VCaP (cell line): ENCODE measurements around the gene HMCN2.

Experiments
- H3K27ac ChIP-seq: fragments of 450-650 bp; 2 replicates; pipeline ENCODE4 v1.5.1; 2017
- CTCF ChIP-seq: fragments of 450-650 bp; conservative IDR thresholded peaks from 2 replicates; pipeline ENCODE4 v1.5.1; 2017; ENCODE audit warnings: mild to moderate bottlenecking, moderate library complexity

Gene HMCN2

GRCh38 chr9:130393681-130394071, 128.1 kb downstream of the HMCN2 start:
- no peak for TF ChIP-seq CTCF
- H3K27ac ChIP-seq, result no peak overlapping the region

DNA sequence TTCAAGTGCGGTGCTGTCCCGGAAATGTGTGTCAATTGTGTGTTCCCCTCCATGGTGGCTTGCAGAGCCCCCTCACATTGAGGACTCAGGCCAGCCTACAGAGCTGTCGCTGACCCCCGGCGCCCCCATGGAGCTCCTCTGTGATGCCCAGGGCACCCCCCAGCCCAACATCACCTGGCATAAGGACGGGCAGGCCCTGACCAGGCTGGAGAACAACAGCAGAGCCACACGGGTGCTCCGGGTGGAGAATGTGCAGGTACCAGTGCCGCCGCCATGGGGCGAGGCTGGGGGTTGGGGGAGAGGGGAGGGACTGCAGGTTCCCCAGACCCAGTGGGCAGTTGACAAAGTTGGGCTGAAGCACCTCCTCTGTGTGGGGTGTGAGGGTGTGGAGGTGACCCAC, 128.8 kb downstream of the HMCN2 start:
- no peak for TF ChIP-seq CTCF
- H3K27ac ChIP-seq, result no peak overlapping the region

GRCh38 chr9:130394814-130395470, 129.4 kb downstream of the HMCN2 start:
- no peak overlapping the region for H3K27ac ChIP-seq
- no peak for TF ChIP-seq CTCF

GRCh38 chr9:130395810-130396435, 130.4 kb downstream of the HMCN2 start:
- no peak overlapping the region for H3K27ac ChIP-seq
- TF ChIP-seq CTCF, result no peak

GRCh38 chr9:130396581-130396980, 131.0 kb downstream of the HMCN2 start:
- TF ChIP-seq CTCF, result no peak
- H3K27ac ChIP-seq, result no peak overlapping the region

- TF ChIP-seq CTCF, result no peak
- no peak overlapping the region for H3K27ac ChIP-seq
Measured at GRCh38 chr9:130398487-130399240, 133.1 kb downstream of the HMCN2 start.

- TF ChIP-seq CTCF, result no peak
- no peak overlapping the region for H3K27ac ChIP-seq
Measured at GRCh38 chr9:130399768-130400167, 134.2 kb downstream of the HMCN2 start.
